ENCODE data around the gene GNPTG.

GRCh38 chr16:1324286-1324826 is 27.4 kb upstream of the GNPTG start:
- TF ChIP-seq POLR2A (IDR thresholded peaks at IDR 0.05; ENCODE audit: extremely low read depth, insufficient read length) (no peak), CTCF (IDR thresholded peaks at IDR 0.05; ENCODE audit: low read depth, low read length) (no peak), MAX (IDR thresholded peaks at IDR 0.05; ENCODE audit: low read depth, low read length) (no peak)
